Stomach (tissue), 9 donors: ENCODE results near the gene ILDR2. TPM values are rescaled to one million over a fixed set of nuclear protein-coding genes. Genes with fewer than 3 reads are reported as not detected.

Source experiments
- DNase-seq, 2 donors: peaks; one replicate each; pipeline versions ENCODE4 v3.0.0 to v3.0.0-alpha.2; 2013 to 2019
- H3K27ac ChIP-seq, 5 donors: fragments of 200-600 bp in 4 of 5; sonication (generic) in 4 of 5; one replicate each; pipeline ENCODE4 v1.5.1; 2013 to 2019; ENCODE audit warnings: mild to moderate bottlenecking in 1 of 5, moderate library complexity in 1 of 5
- H3K27me3 ChIP-seq, 3 donors: fragments of 200-600 bp; sonication (generic); one replicate each; pipeline ENCODE4 v1.5.1; 2017 to 2019; ENCODE audit warnings: mixed run types in 1 of 3
- H3K36me3 ChIP-seq, 4 donors: fragments of 200-600 bp; sonication (generic); 1 replicate in 3 of 4; 2 replicates in 1 of 4; pipeline ENCODE4 v1.5.1; 2016 to 2019
- H3K4me1 ChIP-seq, 4 donors: fragments of 200-600 bp; sonication (generic); one replicate each; pipeline ENCODE4 v1.5.1; 2016 to 2019
- H3K4me3 ChIP-seq, 4 donors: fragments of 200-600 bp; sonication (generic) in 3 of 4; one replicate each; pipeline ENCODE4 v1.5.1; 2016 to 2019; ENCODE audit warnings: mild to moderate bottlenecking in 1 of 4
- H3K9me3 ChIP-seq, 4 donors: fragments of 200-600 bp; sonication (generic); one replicate each; pipeline ENCODE4 v1.5.1; 2016 to 2019
- EP300 ChIP-seq: sonication (generic); formaldehyde crosslinking; IDR thresholded peaks from one replicate; pipeline ENCODE4 v1.6.1; 2017; ENCODE audit warnings: antibody characterized with exemption
- POLR2A ChIP-seq, 4 donors: fragments of 450-650 bp; IDR thresholded peaks; one replicate each; pipeline ENCODE4 v1.6.1; 2016; ENCODE audit warnings: antibody characterized with exemption in 4 of 4, control low read depth in 2 of 4, mild to moderate bottlenecking in 1 of 4, moderate library complexity in 1 of 4
- POLR2AphosphoS5 ChIP-seq, 3 donors: sonication (generic); formaldehyde crosslinking; IDR thresholded peaks; one replicate each; pipeline ENCODE4 v1.6.1; 2016; ENCODE audit warnings: antibody characterized with exemption in 3 of 3
- WGBS, 5 donors: extraction: QIAGEN DNeasy Blood & Tissue Kit in 3 of 5; methylation state at CpG; one replicate each; pipeline versions ENCODE4 v1.1.5 to v1.1.7; 2013 to 2018; 5-methylcytosine and 5-hydroxymethylcytosine counted together
- intact Hi-C: fragments of 100-400 bp; cut with DNase I; formaldehyde crosslinking; loops from one replicate; pipeline ENCODE4 v1.15.1; 2023; ENCODE audit warnings: low total_unique reads
- polyA plus RNA-seq, 3 donors: library from polyadenylated mRNA; stranded (reverse); fragments of 200-250 nt; gene quantifications; one replicate each; pipeline ENCODE4 v1.2.3, GENCODE V29; 2013
- total RNA-seq, 5 donors: library from RNA; depleted of rRNA; stranded (reverse); fragments of >200 nt; gene quantifications; one replicate each; pipeline versions ENCODE4 v1.1.0 to v1.2.3, GENCODE V29; 2014 to 2016
- TF ChIP-seq, protein P1 (sequence below), 7 experiments: fragments of 450-650 bp in 4 of 7; fragments of 200-600 bp in 3 of 7; sonication (generic) in 3 of 7; IDR thresholded peaks; one replicate each; pipeline ENCODE4 v1.5.1; 2016 to 2019; ENCODE audit warnings: antibody characterized with exemption in 7 of 7, control low read depth in 2 of 7, mild to moderate bottlenecking in 1 of 7
- donor health status: healthy with polysubstance abuse.
- donor health status: Bipolar disorder and iron deficiency.
- donor health status: healthy.

ILDR2 gene
- total and polyA plus RNA-seq, 8 donors = under 0.01 to 0.92 (median 0.14) TPM; not detected in 2

DNA sequence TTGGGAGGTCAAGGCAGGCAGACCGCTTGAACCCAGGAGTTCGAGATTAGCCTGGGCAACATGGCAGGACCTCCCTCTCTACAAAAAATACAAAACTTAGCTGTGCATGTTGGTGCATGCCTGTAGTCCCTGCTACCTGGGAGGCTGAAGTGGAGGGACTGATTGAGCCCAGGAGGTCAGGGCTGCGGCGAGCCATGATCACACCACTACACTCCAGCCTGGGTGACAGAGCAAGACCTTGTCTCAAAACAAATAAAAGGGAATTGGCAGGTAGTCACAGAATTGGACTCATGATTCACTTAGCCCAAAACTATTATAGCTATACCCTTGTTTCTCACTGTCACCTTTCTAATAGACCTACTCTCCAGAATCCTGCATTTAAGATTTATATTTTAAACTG, 104.8 kb downstream of the ILDR2 start:
- Histone ChIP-seq H3K9me3 (no peaks in the 10 kb centered on the region), H3K4me3 (no peak overlapping the region), H3K27ac (no peak overlapping the region), H3K4me1 (peaks cover 26 to 51% (median 39%) of the 10 kb centered on the region in 4 donors), H3K36me3 (peaks cover 0 to 33% (median 29%) of the 10 kb centered on the region in 4 donors), H3K27me3 (no peaks in the 10 kb centered on the region)
- TF ChIP-seq, protein P1, sequence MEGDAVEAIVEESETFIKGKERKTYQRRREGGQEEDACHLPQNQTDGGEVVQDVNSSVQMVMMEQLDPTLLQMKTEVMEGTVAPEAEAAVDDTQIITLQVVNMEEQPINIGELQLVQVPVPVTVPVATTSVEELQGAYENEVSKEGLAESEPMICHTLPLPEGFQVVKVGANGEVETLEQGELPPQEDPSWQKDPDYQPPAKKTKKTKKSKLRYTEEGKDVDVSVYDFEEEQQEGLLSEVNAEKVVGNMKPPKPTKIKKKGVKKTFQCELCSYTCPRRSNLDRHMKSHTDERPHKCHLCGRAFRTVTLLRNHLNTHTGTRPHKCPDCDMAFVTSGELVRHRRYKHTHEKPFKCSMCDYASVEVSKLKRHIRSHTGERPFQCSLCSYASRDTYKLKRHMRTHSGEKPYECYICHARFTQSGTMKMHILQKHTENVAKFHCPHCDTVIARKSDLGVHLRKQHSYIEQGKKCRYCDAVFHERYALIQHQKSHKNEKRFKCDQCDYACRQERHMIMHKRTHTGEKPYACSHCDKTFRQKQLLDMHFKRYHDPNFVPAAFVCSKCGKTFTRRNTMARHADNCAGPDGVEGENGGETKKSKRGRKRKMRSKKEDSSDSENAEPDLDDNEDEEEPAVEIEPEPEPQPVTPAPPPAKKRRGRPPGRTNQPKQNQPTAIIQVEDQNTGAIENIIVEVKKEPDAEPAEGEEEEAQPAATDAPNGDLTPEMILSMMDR (IDR thresholded peaks at IDR 0.05) = no peak
- TF ChIP-seq EP300 (no peak), POLR2AphosphoS5 (IDR thresholded peaks at IDR 0.05) (no peak), POLR2A (IDR thresholded peaks at IDR 0.05) (no peak)
- DNase-seq = no peak
- intact Hi-C loops = no loop called here
- 84 to 99% (median 95%) methylated on average over 4 of the region's 4 CpGs for WGBS, 5 donors

DNA sequence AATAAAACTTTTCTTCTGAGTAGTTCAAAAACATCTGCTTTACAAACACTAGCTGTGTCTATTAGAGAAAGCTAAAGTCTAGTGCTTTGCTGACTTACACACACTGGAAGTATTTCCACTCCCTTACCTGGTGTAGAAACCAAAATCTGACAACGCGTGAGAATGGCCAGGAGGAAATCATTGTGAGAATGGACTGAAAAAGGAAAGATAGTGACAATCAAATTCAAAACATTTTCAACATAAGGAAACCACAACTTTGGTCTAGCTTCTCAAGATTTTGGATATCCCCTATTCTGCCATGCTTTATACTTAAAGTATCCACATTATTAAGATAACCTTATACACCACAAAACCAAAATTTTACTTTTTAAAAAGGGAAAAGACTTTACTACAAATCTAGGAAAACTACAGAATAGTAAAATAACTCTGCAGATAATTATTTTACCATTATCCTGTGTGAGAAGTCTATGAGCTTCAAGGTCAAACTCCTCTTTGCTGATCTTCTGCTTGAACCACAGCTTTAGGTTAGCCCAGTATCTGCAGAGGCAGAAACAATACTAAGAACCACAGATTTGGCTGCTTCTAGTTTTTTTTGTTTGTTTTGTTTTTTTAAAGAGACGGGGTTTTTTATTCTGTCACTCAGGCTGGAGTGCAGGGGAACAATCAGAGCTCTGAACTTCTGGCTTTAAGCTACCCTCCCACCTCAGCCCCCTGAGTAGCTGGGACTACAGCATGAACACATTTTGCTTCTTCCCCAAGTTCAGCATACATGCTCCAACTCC, 105.8 kb downstream of the ILDR2 start:
- peaks cover 16 to 40% (median 28%) of the 10 kb centered on the region in 4 donors for H3K4me1 ChIP-seq
- no peak for TF ChIP-seq POLR2AphosphoS5 (IDR thresholded peaks at IDR 0.05)
- TF ChIP-seq POLR2A (IDR thresholded peaks at IDR 0.05) = no peak
- TF ChIP-seq, protein P1 (IDR thresholded peaks at IDR 0.05) = no peak
- TF ChIP-seq EP300 = no peak
- intact Hi-C loops = no loop called here
- H3K27me3 ChIP-seq = no peaks in the 10 kb centered on the region
- no peak overlapping the region for H3K27ac ChIP-seq
- peaks cover 0 to 42% (median 34%) of the 10 kb centered on the region in 4 donors for H3K36me3 ChIP-seq
- no peak for DNase-seq
- WGBS, 5 donors = 60 to 81% (median 69%) methylated on average over 3 of the region's 3 CpGs
- H3K9me3 ChIP-seq = no peaks in the 10 kb centered on the region
- no peak overlapping the region for H3K4me3 ChIP-seq

DNA sequence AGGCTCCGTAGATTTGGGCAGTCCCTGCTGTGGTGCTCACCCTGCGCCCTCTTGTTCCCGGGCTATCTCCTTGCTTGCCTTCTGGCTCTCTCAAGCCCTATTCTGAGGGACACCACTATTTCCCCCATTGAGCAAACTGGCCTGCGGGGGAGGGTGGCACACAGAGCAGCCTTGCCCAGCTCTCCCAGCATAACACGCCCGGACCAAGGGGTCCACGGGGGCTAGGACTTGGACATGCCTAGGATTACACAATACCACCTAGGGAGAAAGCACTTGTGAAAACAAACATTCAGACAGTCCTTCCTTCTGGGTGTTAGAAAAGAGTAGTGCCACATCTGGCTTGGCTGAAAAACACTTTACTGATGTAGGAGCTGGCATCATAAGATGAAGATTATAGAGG, 106.7 kb downstream of the ILDR2 start:
- H3K4me1 ChIP-seq = peaks cover 11 to 31% (median 20%) of the 10 kb centered on the region in 4 donors
- TF ChIP-seq POLR2A (IDR thresholded peaks at IDR 0.05) = no peak
- TF ChIP-seq, protein P1 (IDR thresholded peaks at IDR 0.05) = no peak
- TF ChIP-seq POLR2AphosphoS5 (IDR thresholded peaks at IDR 0.05) = no peak
- no peak for TF ChIP-seq EP300
- DNase-seq = no peak
- H3K4me3 ChIP-seq = no peak overlapping the region
- H3K36me3 ChIP-seq = peaks cover 0 to 51% (median 41%) of the 10 kb centered on the region in 4 donors
- no peak overlapping the region for H3K27ac ChIP-seq
- H3K9me3 ChIP-seq = no peaks in the 10 kb centered on the region
- H3K27me3 ChIP-seq = no peaks in the 10 kb centered on the region
- intact Hi-C loops = no loop called here
- WGBS, 5 donors = 79 to 92% (median 87%) methylated on average over 7 of the region's 7 CpGs

DNA sequence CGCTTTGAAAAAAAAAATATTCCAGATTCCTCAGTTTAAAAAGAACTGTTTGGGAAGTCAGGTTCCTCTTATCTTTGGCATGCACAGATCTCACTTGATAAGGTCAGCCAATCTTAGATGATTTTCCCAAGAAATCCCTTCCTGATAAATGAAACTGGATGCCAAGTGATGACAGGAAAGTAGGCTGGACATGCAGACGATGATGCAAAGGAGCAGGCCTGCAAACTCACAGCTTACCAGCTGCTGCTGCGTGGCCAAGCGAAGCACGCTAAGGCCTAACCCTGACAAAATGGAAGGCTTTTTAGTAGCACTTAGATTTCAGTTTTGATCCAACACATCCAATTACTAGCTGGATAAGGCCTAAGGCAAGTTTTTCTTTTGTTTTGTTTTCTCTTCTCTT, 109.4 kb downstream of the ILDR2 start:
- Histone ChIP-seq H3K27me3 (no peaks in the 10 kb centered on the region), H3K9me3 (no peaks in the 10 kb centered on the region), H3K4me3 (no peak overlapping the region), H3K36me3 (peaks cover 16 to 78% (median 68%) of the 10 kb centered on the region in 4 donors), H3K4me1 (peaks cover 0 to 11% (median 4%) of the 10 kb centered on the region in 4 donors), H3K27ac (no peak overlapping the region)
- TF ChIP-seq POLR2A (IDR thresholded peaks at IDR 0.05) (no peak), EP300 (no peak), POLR2AphosphoS5 (IDR thresholded peaks at IDR 0.05) (no peak)
- TF ChIP-seq, protein P1 (IDR thresholded peaks at IDR 0.05) = no peak
- no peak for DNase-seq
- WGBS, 5 donors = 76 to 92% (median 89%) methylated on average over 5 of the region's 5 CpGs
- intact Hi-C loops = no loop called here
